ENCODE measurements around the gene KSR1.
A peak's percentile ranks its signal among the peaks of the same experiment; 100 is the strongest.
"Not testable (repeated sequence)": the region's sequence is repeated elsewhere in the genome, so short reads cannot be mapped to it uniquely, and the experiment has no call there.

The KSR1 gene

DNA sequence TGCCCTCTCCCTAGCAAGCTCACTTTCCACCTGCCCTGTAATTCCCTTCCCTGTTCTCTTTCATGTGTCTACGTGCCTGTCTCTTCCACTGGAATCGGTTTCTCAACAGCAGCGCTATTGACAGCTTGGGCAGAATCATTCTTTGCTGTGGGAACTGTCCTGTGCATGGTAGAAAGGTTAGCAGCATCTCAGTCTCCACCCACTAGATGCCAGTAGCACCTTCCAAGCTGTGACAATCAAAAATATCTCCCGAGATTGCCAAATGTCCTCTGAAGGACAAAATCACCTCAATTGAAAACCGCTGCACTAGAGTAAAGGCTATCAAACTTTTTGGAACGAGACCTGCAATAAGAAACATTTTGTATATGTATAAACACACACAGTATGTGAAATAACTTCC, 41.6 kb upstream of the KSR1 start:
- TF ChIP-seq, protein P1, sequence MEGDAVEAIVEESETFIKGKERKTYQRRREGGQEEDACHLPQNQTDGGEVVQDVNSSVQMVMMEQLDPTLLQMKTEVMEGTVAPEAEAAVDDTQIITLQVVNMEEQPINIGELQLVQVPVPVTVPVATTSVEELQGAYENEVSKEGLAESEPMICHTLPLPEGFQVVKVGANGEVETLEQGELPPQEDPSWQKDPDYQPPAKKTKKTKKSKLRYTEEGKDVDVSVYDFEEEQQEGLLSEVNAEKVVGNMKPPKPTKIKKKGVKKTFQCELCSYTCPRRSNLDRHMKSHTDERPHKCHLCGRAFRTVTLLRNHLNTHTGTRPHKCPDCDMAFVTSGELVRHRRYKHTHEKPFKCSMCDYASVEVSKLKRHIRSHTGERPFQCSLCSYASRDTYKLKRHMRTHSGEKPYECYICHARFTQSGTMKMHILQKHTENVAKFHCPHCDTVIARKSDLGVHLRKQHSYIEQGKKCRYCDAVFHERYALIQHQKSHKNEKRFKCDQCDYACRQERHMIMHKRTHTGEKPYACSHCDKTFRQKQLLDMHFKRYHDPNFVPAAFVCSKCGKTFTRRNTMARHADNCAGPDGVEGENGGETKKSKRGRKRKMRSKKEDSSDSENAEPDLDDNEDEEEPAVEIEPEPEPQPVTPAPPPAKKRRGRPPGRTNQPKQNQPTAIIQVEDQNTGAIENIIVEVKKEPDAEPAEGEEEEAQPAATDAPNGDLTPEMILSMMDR (conservative IDR thresholded peaks at IDR 0.05): no peak
- TF ChIP-seq ZFX (IDR thresholded peaks at IDR 0.05): no peak
- H3K27ac ChIP-seq: peak overlapping the region; percentile 21; the same call in 1 of the 2 replicates

DNA sequence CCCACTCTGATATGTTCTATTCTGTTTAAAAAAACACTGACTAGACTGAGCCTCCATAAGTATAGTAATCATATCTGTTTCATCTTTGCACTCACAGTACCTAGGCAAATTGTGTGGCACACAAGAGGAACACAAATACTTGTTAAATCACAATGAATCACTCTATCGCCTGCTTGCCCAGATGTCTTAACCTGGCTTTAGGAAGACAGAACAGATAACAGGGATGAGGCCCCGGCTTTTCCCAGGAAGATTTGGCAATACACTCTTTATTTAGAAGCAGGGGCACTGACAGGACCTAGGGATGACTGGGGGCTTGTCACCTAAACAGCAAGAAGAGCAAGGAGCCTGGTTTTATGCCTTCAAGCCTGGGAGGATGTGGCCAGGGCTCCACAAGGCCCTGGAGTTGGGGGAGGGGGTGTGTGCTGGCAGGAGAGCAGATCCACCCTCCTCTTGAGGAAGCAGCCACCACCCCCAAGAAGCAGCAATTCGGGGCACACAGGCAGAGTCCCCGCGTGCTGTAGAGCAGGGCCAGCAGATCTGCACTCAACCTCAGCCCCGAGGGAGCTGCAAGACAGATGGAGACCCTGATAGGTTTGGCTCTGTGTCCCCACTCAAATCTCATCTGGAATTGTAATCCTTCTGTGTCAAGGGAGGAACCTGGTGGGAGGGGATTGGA, 41.0 kb upstream of the KSR1 start:
- TF ChIP-seq, protein P1 (conservative IDR thresholded peaks at IDR 0.05): no peak
- no peak for TF ChIP-seq ZFX (IDR thresholded peaks at IDR 0.05)
- peak overlapping the region; percentile 58 for H3K27ac ChIP-seq

DNA sequence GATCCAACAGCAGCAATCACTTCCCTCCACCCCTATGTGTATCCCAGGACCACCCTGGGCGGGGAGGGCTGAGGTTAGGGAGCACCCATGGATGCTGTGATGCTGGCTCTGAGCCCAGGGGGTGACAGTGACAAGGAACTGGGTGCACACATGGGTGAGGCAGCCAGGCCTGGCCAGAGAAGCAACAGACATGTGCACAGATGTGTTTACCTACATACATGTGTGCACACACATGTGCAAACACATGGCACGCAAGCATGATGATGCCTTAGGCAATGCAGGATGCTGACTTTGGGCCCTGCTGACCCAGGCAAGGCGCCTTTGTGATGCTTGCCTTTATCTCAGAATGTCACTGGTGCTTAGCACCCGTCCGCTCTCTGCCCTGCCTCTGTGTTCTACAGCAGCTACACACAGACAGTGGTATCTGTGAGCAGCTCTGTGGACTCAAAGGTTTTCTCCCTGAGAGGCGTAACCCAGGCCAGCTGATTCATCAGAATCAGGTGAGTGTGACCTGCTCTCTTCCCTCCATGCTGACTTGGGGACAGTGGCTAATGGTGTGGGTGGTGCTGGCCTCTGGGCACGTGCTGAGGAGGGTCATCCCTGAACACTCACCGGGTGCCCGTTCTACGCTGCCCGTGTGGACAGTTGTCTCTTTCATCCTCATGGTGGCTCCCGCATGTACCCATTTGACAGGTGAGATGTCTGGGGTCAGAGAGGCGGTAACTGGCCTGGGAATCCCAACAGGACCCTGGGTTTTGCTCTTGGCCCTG, 38.5 kb upstream of the KSR1 start:
- no peak overlapping the region for H3K27ac ChIP-seq
- TF ChIP-seq ZFX (IDR thresholded peaks at IDR 0.05): no peak
- TF ChIP-seq, protein P1 (conservative IDR thresholded peaks at IDR 0.05): no peak

DNA sequence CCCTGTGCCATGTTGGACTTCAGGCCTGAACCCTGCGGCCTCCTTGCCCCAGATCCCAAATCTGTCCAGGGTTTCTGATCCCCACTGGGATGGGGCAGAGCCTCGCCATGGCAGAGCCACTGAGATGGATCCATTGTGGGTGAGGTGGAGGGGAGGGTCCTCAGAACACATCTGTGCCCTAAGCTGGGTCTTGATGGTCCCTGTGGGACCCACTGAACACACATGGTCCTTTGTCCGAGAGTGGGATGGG, 38.0 kb upstream of the KSR1 start:
- TF ChIP-seq ZFX (IDR thresholded peaks at IDR 0.05): no peak
- no peak overlapping the region for H3K27ac ChIP-seq

DNA sequence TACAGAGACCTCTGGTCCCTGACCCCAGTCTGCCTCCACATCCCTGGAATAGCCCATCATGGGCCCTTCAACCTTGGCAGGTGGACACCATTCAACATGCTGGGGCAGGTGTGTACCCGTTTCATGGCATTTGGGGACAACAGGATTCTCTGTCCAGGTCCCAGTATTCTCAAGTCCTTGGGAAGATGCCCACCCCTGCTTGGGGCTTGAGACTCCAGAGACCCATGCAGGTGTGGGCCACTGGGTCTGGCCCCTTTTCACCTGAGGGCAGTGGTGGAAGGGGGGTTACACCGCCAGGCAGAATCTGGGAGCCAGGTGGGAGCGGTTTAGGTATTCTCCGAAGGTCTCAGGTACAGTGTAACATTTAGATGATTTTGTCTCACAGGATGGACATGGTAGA, 37.1 kb upstream of the KSR1 start:
- H3K27ac ChIP-seq: no peak overlapping the region
- no peak for TF ChIP-seq ZFX (IDR thresholded peaks at IDR 0.05)
- TF ChIP-seq, protein P1 (conservative IDR thresholded peaks at IDR 0.05): no peak

DNA sequence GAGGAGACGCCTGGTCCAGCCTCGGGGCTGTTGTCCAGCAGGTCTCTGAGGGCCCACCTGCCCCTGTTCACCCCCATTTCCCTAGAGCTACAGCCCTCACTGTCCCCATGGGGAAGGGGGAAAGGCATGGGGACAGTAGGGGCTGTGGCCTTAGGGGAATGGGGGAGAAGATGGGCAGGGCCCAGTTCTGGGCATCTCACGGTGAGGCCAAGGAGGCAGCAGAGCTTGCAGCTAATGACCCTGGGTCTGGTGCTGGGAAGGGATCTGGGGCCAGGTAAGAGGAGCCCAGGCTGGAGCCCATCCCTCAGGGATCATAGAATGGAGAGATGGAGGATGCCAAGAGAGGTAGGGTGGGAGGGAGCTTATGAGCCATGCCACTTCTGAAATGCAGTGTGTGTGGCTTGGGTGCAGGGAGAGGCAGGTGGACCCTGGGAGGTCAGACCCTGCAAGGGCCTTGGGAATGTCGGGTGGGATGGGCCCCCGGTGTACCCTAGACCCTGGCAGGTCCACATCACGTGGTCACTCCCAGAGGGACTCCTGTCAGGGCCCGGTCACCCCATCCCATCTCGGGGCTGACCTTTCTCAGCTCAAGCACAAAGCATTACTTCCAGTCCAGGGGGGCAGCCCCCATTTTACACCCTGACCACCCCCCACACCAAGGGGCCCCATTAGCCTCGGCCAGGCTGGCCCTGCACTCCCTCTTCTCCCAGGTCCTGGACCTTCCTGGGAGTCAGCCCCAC, 35.9 kb upstream of the KSR1 start:
- TF ChIP-seq, protein P1 (conservative IDR thresholded peaks at IDR 0.05): no peak
- no peak for TF ChIP-seq ZFX (IDR thresholded peaks at IDR 0.05)
- H3K27ac ChIP-seq: no peak overlapping the region

DNA sequence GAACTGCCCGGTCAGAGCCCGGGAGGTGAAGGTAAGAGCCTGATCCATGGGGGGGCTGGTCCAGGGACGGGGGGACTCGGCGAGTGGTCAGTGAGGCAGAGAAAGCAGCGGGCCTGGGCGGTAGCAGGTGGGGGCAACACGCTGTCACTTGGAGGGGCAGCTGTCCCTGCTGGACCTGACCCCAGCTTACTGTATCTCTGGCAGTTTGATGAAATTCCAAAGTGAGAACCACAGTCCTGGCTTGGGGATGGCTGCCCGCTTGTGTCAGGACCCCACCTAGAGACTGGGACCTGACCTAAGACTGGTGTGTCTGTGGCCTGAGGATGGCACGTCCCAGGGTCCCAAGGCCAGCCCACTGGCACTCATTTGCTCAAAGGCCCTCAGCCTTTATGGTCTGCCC, 35.1 kb upstream of the KSR1 start:
- H3K27ac ChIP-seq: no peak overlapping the region
- no peak for TF ChIP-seq ZFX (IDR thresholded peaks at IDR 0.05)
- TF ChIP-seq, protein P1 (conservative IDR thresholded peaks at IDR 0.05): no peak

DNA sequence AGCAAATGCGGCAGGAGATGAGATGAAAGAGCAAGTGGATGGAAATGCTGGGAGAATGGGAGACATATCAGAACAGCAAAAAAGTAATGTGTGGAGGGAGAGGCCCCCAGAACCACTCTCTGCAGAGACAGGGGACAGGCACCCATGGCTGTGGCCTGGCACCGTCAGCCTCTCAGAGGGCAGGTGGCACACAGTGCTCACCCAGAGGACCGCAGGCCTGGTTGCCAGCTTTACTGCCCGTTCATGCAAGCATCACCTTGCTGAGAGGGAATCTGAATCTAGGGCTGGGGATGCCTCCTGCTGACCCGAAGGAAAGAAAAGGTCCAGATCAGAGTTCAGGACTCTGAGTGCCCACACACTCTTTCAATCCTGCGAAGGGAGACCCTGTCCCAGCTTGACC, 34.6 kb upstream of the KSR1 start:
- H3K27ac ChIP-seq: not testable (repeated sequence)
